Right lobe of liver (tissue), 6 donors: ENCODE data around the gene SNTA1. TPM values are rescaled to one million over a fixed set of nuclear protein-coding genes. Genes with fewer than 3 reads are reported as not detected.

ENCODE experiments used
- ATAC-seq, 4 donors: fragments of 200-7000 bp; cut with Tn5 transposase; one replicate each; pipeline ENCODE4 v1.9.1; 2020; ENCODE audit warnings: mild to moderate bottlenecking in 4 of 4, moderate library complexity in 4 of 4
- DNase-seq, 3 donors: peaks; one replicate each; pipeline ENCODE4 v3.0.0-alpha.2; 2020
- H3K27ac ChIP-seq, 3 donors: fragments of 200-600 bp; one replicate each; pipeline ENCODE4 v1.8.0; 2022
- H3K27me3 ChIP-seq, 2 donors: fragments of 200-600 bp; one replicate each; pipeline ENCODE4 v1.8.0; 2022
- H3K36me3 ChIP-seq, 4 donors: fragments of 200-600 bp; sonication (generic) in 1 of 4; one replicate each; pipeline versions ENCODE4 v1.5.1 to v1.8.0; 2017 to 2022; ENCODE audit warnings: control low read depth in 1 of 4
- H3K4me1 ChIP-seq, 4 donors: fragments of 200-600 bp; sonication (generic) in 1 of 4; one replicate each; pipeline versions ENCODE4 v1.5.1 to v1.8.0; 2017 to 2022; ENCODE audit warnings: control low read depth in 1 of 4
- H3K4me3 ChIP-seq, 3 donors: fragments of 200-600 bp; one replicate each; pipeline ENCODE4 v1.8.0; 2022
- H3K9me3 ChIP-seq, 4 donors: fragments of 200-600 bp; sonication (generic) in 1 of 4; one replicate each; pipeline versions ENCODE4 v1.5.1 to v1.8.0; 2017 to 2022; ENCODE audit warnings: control low read depth in 1 of 4
- POLR2A ChIP-seq: fragments of 450-650 bp; IDR thresholded peaks from one replicate; pipeline ENCODE4 v1.6.1; 2017; ENCODE audit warnings: antibody characterized with exemption, mild to moderate bottlenecking
- WGBS: methylation state at CpG from one replicate; pipeline ENCODE4 v1.1.6; 2018; ENCODE audit warnings: low coverage, low lambda C conversion rate; ENCODE audit not compliant: insufficient coverage; ENCODE audit errors: missing lambda C conversion rate; 5-methylcytosine and 5-hydroxymethylcytosine counted together
- intact Hi-C, 2 donors: fragments of 100-400 bp; cut with DNase I; formaldehyde crosslinking; loops; one replicate each; pipeline versions ENCODE4 v1.11.2 to v1.14.1; 2022
- total RNA-seq, 6 experiments: library from RNA; depleted of rRNA in 2 of 6; stranded (reverse); fragments of >200 nt in 2 of 6; fragmentation: NEBNext Ultra II Directional in 3 of 6; extraction: Animal tissue kit (Norgen Biotek cat#: 25700) in 3 of 6; gene quantifications; one replicate each; pipeline versions ENCODE4 v1.1.0 to v1.2.4, GENCODE V29; 2016 to 2023
- TF ChIP-seq, protein P1 (sequence below), 4 donors: fragments of 200-600 bp in 3 of 4; fragments of 450-650 bp in 1 of 4; IDR thresholded peaks; one replicate each; pipeline versions ENCODE4 v1.5.1 to v1.8.0; 2016 to 2022; ENCODE audit warnings: antibody characterized with exemption in 4 of 4, mild to moderate bottlenecking in 2 of 4
- donor health status: DM: no; HTN: yes; CAD: no.
- donor health status: DM: no; HTN: no; CAD: no.
- donor health status: DM: no; HTN: no; CAD: no.
- donor health status: DM: no; HTN: yes; CAD: no.
- donor health status: DM: no; HTN: yes; CAD: no.

SNTA1 gene
- total RNA-seq, 6 experiments from 2014 or later = 6.5 to 13.3 (median 8.1) TPM

DNA sequence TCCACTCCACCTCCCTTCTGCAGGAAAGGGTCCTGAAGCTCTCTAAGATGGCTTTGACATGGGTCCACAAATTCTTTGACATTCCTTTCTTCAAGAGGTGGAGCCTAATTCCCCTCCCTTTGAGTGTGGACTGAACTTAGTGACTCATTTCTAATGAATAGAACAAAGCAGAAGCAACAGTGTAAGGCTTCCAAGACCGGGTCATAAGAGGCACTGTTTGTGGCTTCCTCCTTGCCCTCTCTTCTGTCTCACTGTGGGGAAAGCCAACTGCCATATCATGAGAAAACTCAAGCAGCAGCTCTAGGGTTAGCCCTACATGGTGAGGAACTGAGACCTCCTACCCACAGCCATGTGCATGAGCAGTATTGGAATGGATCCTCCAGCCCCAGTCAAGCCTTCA, 36.3 kb downstream of the SNTA1 start:
- DNase-seq (no peak), ATAC-seq (no peak)
- Histone ChIP-seq H3K9me3 (no peaks in the 10 kb centered on the region), H3K4me3 (no peak overlapping the region), H3K4me1 (no peaks in the 10 kb centered on the region), H3K27ac (no peak overlapping the region), H3K36me3 (no peaks in the 10 kb centered on the region), H3K27me3 (no peaks in the 10 kb centered on the region)
- TF ChIP-seq, protein P1, sequence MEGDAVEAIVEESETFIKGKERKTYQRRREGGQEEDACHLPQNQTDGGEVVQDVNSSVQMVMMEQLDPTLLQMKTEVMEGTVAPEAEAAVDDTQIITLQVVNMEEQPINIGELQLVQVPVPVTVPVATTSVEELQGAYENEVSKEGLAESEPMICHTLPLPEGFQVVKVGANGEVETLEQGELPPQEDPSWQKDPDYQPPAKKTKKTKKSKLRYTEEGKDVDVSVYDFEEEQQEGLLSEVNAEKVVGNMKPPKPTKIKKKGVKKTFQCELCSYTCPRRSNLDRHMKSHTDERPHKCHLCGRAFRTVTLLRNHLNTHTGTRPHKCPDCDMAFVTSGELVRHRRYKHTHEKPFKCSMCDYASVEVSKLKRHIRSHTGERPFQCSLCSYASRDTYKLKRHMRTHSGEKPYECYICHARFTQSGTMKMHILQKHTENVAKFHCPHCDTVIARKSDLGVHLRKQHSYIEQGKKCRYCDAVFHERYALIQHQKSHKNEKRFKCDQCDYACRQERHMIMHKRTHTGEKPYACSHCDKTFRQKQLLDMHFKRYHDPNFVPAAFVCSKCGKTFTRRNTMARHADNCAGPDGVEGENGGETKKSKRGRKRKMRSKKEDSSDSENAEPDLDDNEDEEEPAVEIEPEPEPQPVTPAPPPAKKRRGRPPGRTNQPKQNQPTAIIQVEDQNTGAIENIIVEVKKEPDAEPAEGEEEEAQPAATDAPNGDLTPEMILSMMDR (IDR thresholded peaks at IDR 0.05) = no peak
- no peak for TF ChIP-seq POLR2A
- intact Hi-C loops = no loop called here
- WGBS = 92% methylated on average over 1 of the region's 1 CpG

DNA sequence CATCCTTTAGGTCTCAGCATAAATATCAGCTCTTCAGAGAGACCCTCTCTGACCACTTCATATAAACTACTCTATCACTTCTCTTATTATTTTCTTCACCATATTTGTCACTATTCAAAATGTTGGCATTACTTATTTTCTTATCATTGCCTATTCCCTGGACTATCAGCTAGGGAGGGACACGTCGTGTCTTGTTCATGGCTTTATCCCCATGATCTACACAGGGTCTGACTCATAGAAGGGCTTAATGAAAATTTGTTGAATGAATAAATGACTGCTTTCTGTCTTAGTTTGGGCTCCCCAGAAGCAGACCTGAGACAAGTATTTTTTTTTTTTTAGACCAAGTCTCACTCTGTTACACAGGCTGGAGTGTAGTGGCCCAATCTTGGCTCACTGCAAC, 39.3 kb downstream of the SNTA1 start:
- H3K9me3 ChIP-seq = no peaks in the 10 kb centered on the region
- no peak for TF ChIP-seq POLR2A
- TF ChIP-seq, protein P1 (IDR thresholded peaks at IDR 0.05) = no peak
- H3K27ac ChIP-seq = no peak overlapping the region
- H3K4me3 ChIP-seq = no peak overlapping the region
- H3K36me3 ChIP-seq = no peaks in the 10 kb centered on the region
- DNase-seq (no peak), ATAC-seq (no peak)
- 90% methylated on average over 2 of the region's 2 CpGs for WGBS
- intact Hi-C loops = no loop called here
- H3K4me1 ChIP-seq = peaks cover 0 to 8% (median 6%) of the 10 kb centered on the region in 4 donors
- H3K27me3 ChIP-seq = no peaks in the 10 kb centered on the region

DNA sequence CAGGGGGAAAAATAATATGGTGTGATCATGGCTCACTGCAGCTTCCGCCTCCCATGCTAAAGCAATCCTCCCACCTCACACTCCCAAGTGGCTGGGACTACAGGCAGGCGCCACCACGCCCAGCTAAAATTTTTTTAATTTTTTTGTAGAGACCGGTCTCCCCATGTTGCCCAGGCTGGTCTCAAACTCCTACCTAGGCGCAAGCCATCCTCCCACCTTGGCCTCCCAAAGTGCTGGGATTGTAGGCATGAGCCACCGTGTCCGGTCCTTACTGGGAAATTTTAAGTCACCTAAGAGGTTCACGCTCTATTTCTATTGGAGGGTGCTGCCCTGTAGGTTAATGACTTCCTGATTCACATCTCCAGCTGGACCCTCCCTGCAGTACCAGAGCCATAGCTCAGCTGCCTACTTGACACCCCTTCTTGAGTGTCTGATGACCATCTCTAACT, 41.6 kb downstream of the SNTA1 start:
- 49% methylated on average over 5 of the region's 8 CpGs for WGBS
- Histone ChIP-seq H3K4me3 (peak overlapping the region; percentile 84 to 90 (median 85)), H3K4me1 (peaks cover 0 to 8% (median 6%) of the 10 kb centered on the region in 4 donors), H3K36me3 (no peaks in the 10 kb centered on the region), H3K27ac (peak overlapping the region in 1 of 3 donors; percentile 9), H3K27me3 (no peaks in the 10 kb centered on the region), H3K9me3 (no peaks in the 10 kb centered on the region)
- TF ChIP-seq POLR2A = no peak
- TF ChIP-seq, protein P1 (IDR thresholded peaks at IDR 0.05) = no peak
- ATAC-seq (peak; percentile 13 to 28 (median 18)), DNase-seq (no peak)
- intact Hi-C loops = no loop called here

- Histone ChIP-seq H3K4me3 (peak within 1 kb of the TSS; percentile 84 to 90 (median 85)), H3K36me3 (no peaks in the 10 kb centered on the region), H3K27ac (peak within 1 kb of the TSS in 2 of 3 donors; percentile 9 to 47), H3K27me3 (no peaks in the 10 kb centered on the region), H3K9me3 (no peaks in the 10 kb centered on the region), H3K4me1 (peaks cover 0 to 8% (median 6%) of the 10 kb centered on the region in 4 donors)
- ATAC-seq = peak; percentile 96 to 98 (median 98)
- TF ChIP-seq, protein P1 (IDR thresholded peaks at IDR 0.05) = no peak
- TF ChIP-seq POLR2A = peak; percentile 38
- 0% methylated on average over 23 of the region's 43 CpGs for WGBS
- intact Hi-C loops = no loop called here
- peak; percentile 79 to 86 (median 85) for DNase-seq
Measured at GRCh38 chr20:33401184-33401920, 42.2 kb downstream of the SNTA1 start, which contains the start of gene CDK5RAP1. Gene CDK5RAP1 (minus strand): TSS chr20:33401519. CDS start chr20:33397064, 4,455 bp downstream.
